K562 (cell line): ENCODE results near the gene NUP62. TPM values are rescaled to one million over a fixed set of nuclear protein-coding genes. Genes with fewer than 3 reads are reported as not detected.

Experiments
- BCOR ChIP-seq: fragments of 450-650 bp; IDR thresholded peaks from 2 replicates; pipeline ENCODE4 v1.6.1; 2016
- CTCF ChIP-seq, 3 experiments: IDR thresholded peaks in 2 of 3; conservative IDR thresholded peaks in 1 of 3; 2 replicates each; pipeline ENCODE4 v1.5.1; 2011 to 2012; ENCODE audit warnings: low read length in 3 of 3, mild to moderate bottlenecking in 3 of 3, control low read depth in 2 of 3, improper control_type of control experiment in 1 of 3, inconsistent platforms in 1 of 3, low read depth in 1 of 3, mixed read lengths in 1 of 3, moderate library complexity in 1 of 3; ENCODE audit not compliant: insufficient read depth in 2 of 3
- E2F1 ChIP-seq: sonication (generic); formaldehyde crosslinking; IDR thresholded peaks from 2 replicates; pipeline ENCODE4 v1.8.1; 2023; ENCODE audit warnings: mild to moderate bottlenecking, missing genetic modification reagents, moderate library complexity
- HDAC2 ChIP-seq: fragments of 450-650 bp; IDR thresholded peaks from 2 replicates; pipeline ENCODE4 v1.6.1; 2016; ENCODE audit warnings: mild to moderate bottlenecking
- KDM1A ChIP-seq, 2 experiments: fragments of 450-650 bp; IDR thresholded peaks; 2 replicates each; pipeline ENCODE4 v1.6.1; 2016; ENCODE audit warnings: mild to moderate bottlenecking in 2 of 2
- MED1 ChIP-seq: sonication (generic); formaldehyde crosslinking; IDR thresholded peaks from 2 replicates; pipeline ENCODE4 v1.8.1; 2023; ENCODE audit warnings: missing genetic modification reagents, borderline replicate concordance
- PCBP1 ChIP-seq: fragments of 200-400 bp; formaldehyde crosslinking; IDR thresholded peaks from 2 replicates; pipeline ENCODE4 v1.6.1; 2018; ENCODE audit warnings: mild to moderate bottlenecking, low read depth, low read length; ENCODE audit not compliant: poor library complexity, severe bottlenecking
- PTBP1 ChIP-seq: fragments of 200-400 bp; formaldehyde crosslinking; IDR thresholded peaks from 2 replicates; pipeline ENCODE4 v1.6.1; 2017; ENCODE audit warnings: low read depth, low read length
- RAD21 ChIP-seq, 2 experiments: fragments of 250-450 bp in 1 of 2; fragments of 450-650 bp in 1 of 2; sonication (Bioruptor Pico) in 1 of 2; formaldehyde crosslinking in 1 of 2; IDR thresholded peaks in 1 of 2; conservative IDR thresholded peaks in 1 of 2; 2 replicates each; pipeline versions ENCODE4 v1.4.0 to v1.8.0; 2020 to 2022; ENCODE audit warnings: mild to moderate bottlenecking in 2 of 2, moderate library complexity in 1 of 2
- RBFOX2 ChIP-seq: fragments of 200-400 bp; formaldehyde crosslinking; IDR thresholded peaks from 2 replicates; pipeline ENCODE4 v1.6.1; 2017; ENCODE audit warnings: low read depth, mild to moderate bottlenecking, low read length, moderate library complexity
- TFAP4 ChIP-seq: sonication (generic); formaldehyde crosslinking; IDR thresholded peaks from 2 replicates; pipeline ENCODE4 v1.8.0; 2022; ENCODE audit warnings: missing genetic modification reagents, mild to moderate bottlenecking, moderate library complexity, borderline replicate concordance
- YY1 ChIP-seq, 3 experiments: IDR thresholded peaks; 2 replicates each; pipeline ENCODE4 v1.6.1; 2011; ENCODE audit warnings: low read length in 2 of 3, mild to moderate bottlenecking in 2 of 3, moderate library complexity in 2 of 3, borderline replicate concordance in 1 of 3, control low read depth in 1 of 3, low read depth in 1 of 3; ENCODE audit not compliant: insufficient read depth in 3 of 3, insufficient replicate concordance in 2 of 3, control insufficient read depth in 1 of 3, insufficient read length in 1 of 3; ENCODE audit errors: extremely low read depth in 1 of 3
- ZNF140 ChIP-seq: fragments of 250-450 bp; sonication (Bioruptor Pico); IDR thresholded peaks from 2 replicates; pipeline ENCODE4 v1.8.0; 2021; ENCODE audit warnings: moderate library complexity, mild to moderate bottlenecking, inconsistent platforms
- polyA plus RNA-seq, 8 experiments: library from polyadenylated mRNA; depleted of rRNA in 4 of 8; stranded (reverse) in 5 of 8; unstranded in 3 of 8; fragments of >200 nt; fragmentation: Nextera tagmentation in 2 of 8; fragmentation: Illumina TruSeq in 1 of 8; extraction: Ambion mirVana in 2 of 8; extraction: Trizol in 1 of 8; gene quantifications; 2 replicates each; pipeline versions ENCODE4 v1.2.1 to v1.2.3, GENCODE V29; 2011 to 2014; ENCODE audit warnings: inconsistent platforms in 1 of 8, missing spikeins in 1 of 8
- total RNA-seq, 7 experiments: library from RNA; depleted of rRNA in 6 of 7; stranded (reverse); fragments of >200 nt in 6 of 7; fragmentation: Illumina TruSeq in 2 of 7; extraction: Trizol in 2 of 7; gene quantifications; 2 replicates each; pipeline versions ENCODE4 v1.2.1 to v1.2.3, GENCODE V29; 2011 to 2021; ENCODE audit warnings: low replicate concordance in 1 of 7
- TF ChIP-seq, protein P1 (sequence below): IDR thresholded peaks from 2 replicates; pipeline ENCODE4 v1.6.1; 2011; ENCODE audit warnings: borderline replicate concordance, low read depth, mild to moderate bottlenecking, moderate library complexity, low read length; ENCODE audit not compliant: insufficient read depth, poor library complexity, severe bottlenecking

NUP62 gene
- total and polyA plus RNA-seq, 9 of the 15 experiments (the other 6 are each of a cell fraction or from before 2014, with no cell fraction given) = 16.9 to 109 (median 66.0) TPM

DNA sequence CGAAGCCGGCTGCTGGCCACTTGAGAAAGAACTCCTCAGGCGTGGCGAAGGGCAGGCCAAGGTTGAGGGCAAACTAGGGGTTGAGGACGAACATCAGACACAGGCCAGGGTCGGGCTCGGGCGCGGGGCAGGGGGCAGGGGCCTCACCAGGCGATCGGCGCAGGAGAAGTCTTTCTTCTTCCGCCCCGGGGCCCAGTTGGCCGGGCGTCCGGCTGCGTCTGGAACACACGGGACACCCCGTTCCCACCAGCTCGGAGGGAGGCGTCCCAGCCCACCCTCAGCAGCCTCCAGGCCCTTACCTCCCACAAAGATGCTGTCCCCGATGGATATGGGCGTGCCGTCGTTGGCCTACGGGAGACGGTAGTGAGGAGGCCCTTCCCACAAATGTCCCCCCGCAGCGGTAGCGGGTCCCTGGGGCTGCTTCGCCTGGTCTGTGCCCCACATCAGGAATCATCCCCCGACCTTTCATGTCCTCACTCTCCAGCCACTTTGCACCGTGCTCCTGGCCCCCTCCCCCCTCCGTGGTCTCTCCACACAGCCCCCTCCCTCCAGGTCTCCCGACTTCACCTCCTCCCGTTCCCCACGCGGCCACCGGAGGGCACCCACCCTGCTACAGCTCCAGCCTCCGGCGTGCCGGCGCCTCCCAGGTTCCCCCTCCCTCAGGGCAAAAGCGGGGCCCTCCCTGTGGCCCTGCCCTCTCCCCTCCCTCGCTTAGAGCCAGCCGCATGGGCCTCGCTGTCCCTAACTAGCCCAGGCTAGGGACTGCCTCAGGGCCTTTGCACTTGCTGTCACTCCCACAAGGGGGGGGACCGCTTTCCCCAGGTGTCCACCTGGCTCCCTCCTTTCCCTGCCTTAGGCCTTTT is 66.7 kb downstream of the NUP62 start (continued):
- TF ChIP-seq E2F1 (no peak), ZNF140 (CRISPR knock-in tag) (no peak), RAD21 (CRISPR knock-in tag; conservative IDR thresholded peaks at IDR 0.05 in 1 of 2, IDR thresholded peaks at IDR 0.05 in 1 of 2) (peak in 1 of 2 experiments; percentile 36; a peak in 1 of 4 replicates), HDAC2 (peak; percentile 36; the same call in 1 of the 2 replicates), RBFOX2 (0 out of 2 replicates have a peak, but pooled peaks have one; percentile 39), BCOR (peak; percentile 70; the same call in 1 of the 2 replicates), TFAP4 (CRISPR knock-in tag) (0 out of 2 replicates have a peak, but pooled peaks have one; percentile 31), PTBP1 (peak; percentile 72; the same call in 1 of the 2 replicates), CTCF (IDR thresholded peaks at IDR 0.05 in 2 of 3, conservative IDR thresholded peaks at IDR 0.05 in 1 of 3; ENCODE audit: insufficient read depth in 2 of 3, low read depth in 1 of 3, low read length in 3 of 3) (peak; percentile 40 to 67 (median 53); a peak in 5 of 6 replicates), MED1 (CRISPR knock-in tag) (no peak), PCBP1 (peak; percentile 55), YY1 (IDR thresholded peaks at IDR 0.05; ENCODE audit: borderline replicate concordance in 1 of 3, control insufficient read depth in 1 of 3, extremely low read depth in 1 of 3, insufficient read depth in 3 of 3, insufficient read length in 1 of 3, insufficient replicate concordance in 2 of 3, low read depth in 1 of 3, low read length in 2 of 3) (peak in 1 of 3 experiments; percentile 13), KDM1A (IDR thresholded peaks at IDR 0.05) (peak in 1 of 2 experiments; percentile 62; a peak in 1 of 4 replicates)
- TF ChIP-seq, protein P1, sequence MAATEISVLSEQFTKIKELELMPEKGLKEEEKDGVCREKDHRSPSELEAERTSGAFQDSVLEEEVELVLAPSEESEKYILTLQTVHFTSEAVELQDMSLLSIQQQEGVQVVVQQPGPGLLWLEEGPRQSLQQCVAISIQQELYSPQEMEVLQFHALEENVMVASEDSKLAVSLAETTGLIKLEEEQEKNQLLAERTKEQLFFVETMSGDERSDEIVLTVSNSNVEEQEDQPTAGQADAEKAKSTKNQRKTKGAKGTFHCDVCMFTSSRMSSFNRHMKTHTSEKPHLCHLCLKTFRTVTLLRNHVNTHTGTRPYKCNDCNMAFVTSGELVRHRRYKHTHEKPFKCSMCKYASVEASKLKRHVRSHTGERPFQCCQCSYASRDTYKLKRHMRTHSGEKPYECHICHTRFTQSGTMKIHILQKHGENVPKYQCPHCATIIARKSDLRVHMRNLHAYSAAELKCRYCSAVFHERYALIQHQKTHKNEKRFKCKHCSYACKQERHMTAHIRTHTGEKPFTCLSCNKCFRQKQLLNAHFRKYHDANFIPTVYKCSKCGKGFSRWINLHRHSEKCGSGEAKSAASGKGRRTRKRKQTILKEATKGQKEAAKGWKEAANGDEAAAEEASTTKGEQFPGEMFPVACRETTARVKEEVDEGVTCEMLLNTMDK = peak; percentile 45
